Thymus (tissue), 11 donors: ENCODE results near the gene PSMD9. TPM values are rescaled to one million over a fixed set of nuclear protein-coding genes. Genes with fewer than 3 reads are reported as not detected.

ENCODE experiments used
- DNase-seq, 9 donors: peaks; one replicate each; pipeline ENCODE4 v3.0.0-alpha.2; 2013; ENCODE audit warnings: low spot score in 9 of 9, low read depth in 6 of 9, missing footprints in 1 of 9
- H3K27ac ChIP-seq, 2 donors: one replicate each; pipeline ENCODE4 v1.5.1; 2013; ENCODE audit warnings: control low read depth in 1 of 2, low read depth in 1 of 2, low read length in 1 of 2, mild to moderate bottlenecking in 1 of 2, moderate library complexity in 1 of 2
- H3K27me3 ChIP-seq, 2 donors: one replicate each; pipeline ENCODE4 v1.5.1; 2013; ENCODE audit warnings: low read length in 1 of 2; ENCODE audit not compliant: control insufficient read depth in 2 of 2, insufficient read depth in 1 of 2
- H3K36me3 ChIP-seq, 2 donors: one replicate each; pipeline ENCODE4 v1.5.1; 2013; ENCODE audit warnings: low read length in 1 of 2, mild to moderate bottlenecking in 1 of 2, moderate library complexity in 1 of 2; ENCODE audit not compliant: control insufficient read depth in 2 of 2, insufficient read depth in 2 of 2
- H3K4me1 ChIP-seq, 2 donors: one replicate each; pipeline ENCODE4 v1.5.1; 2013; ENCODE audit warnings: low read length in 2 of 2; ENCODE audit not compliant: control insufficient read depth in 2 of 2, insufficient read depth in 2 of 2
- H3K4me3 ChIP-seq, 2 donors: one replicate each; pipeline ENCODE4 v1.5.1; 2013; ENCODE audit warnings: low read length in 2 of 2, control low read depth in 1 of 2, mild to moderate bottlenecking in 1 of 2
- H3K9me3 ChIP-seq, 2 donors: one replicate each; pipeline ENCODE4 v1.5.1; 2013; ENCODE audit warnings: low read length in 1 of 2, mild to moderate bottlenecking in 1 of 2; ENCODE audit not compliant: control insufficient read depth in 2 of 2, insufficient read depth in 1 of 2
- WGBS: extraction: QIAGEN DNeasy Blood & Tissue Kit; methylation state at CpG from one replicate; pipeline ENCODE4 v1.1.7; 2013; 5-methylcytosine and 5-hydroxymethylcytosine counted together
- polyA plus RNA-seq: library from polyadenylated mRNA; stranded (reverse); fragments of 200-250 nt; gene quantifications from one replicate; pipeline ENCODE4 v1.2.3, GENCODE V29; 2013
- total RNA-seq: library from RNA; stranded (reverse); fragments of 120-200 nt; gene quantifications from one replicate; pipeline ENCODE4 v1.2.4, GENCODE V29; 2013
- donor health status: healthy.

Gene PSMD9
- total and polyA plus RNA-seq, 2 donors, result 51.6 to 70.7 TPM

GRCh38 chr12:121953695-121954094, 65.1 kb downstream of the PSMD9 start:
- no peak overlapping the region for H3K4me3 ChIP-seq
- no peaks in the 10 kb centered on the region for H3K36me3 ChIP-seq
- H3K4me1 ChIP-seq, result no peaks in the 10 kb centered on the region
- no peaks in the 10 kb centered on the region for H3K9me3 ChIP-seq
- WGBS, result over 99% methylated on average over 3 of the region's 3 CpGs
- no peak overlapping the region for H3K27ac ChIP-seq
- H3K27me3 ChIP-seq, result no peaks in the 10 kb centered on the region
- DNase-seq, result no peak

- Histone ChIP-seq H3K27me3 (no peaks in the 10 kb centered on the region), H3K27ac (no peak overlapping the region), H3K4me1 (peaks cover 0 to 1% of the 10 kb centered on the region in 2 donors), H3K4me3 (no peak overlapping the region), H3K36me3 (no peaks in the 10 kb centered on the region), H3K9me3 (no peaks in the 10 kb centered on the region)
- 93% methylated on average over 13 of the region's 13 CpGs for WGBS
- DNase-seq, result no peak
Measured at GRCh38 chr12:121955258-121956237, 67.0 kb downstream of the PSMD9 start.

GRCh38 chr12:121957861-121958515, 69.4 kb downstream of the PSMD9 start:
- Histone ChIP-seq H3K9me3 (no peaks in the 10 kb centered on the region), H3K36me3 (no peaks in the 10 kb centered on the region), H3K27ac (no peak overlapping the region), H3K4me3 (no peak overlapping the region), H3K4me1 (peaks cover 0 to 3% of the 10 kb centered on the region in 2 donors), H3K27me3 (no peaks in the 10 kb centered on the region)
- WGBS, result 95% methylated on average over 6 of the region's 6 CpGs
- no peak for DNase-seq

- WGBS, result 90% methylated on average over 21 of the region's 21 CpGs
- no peaks in the 10 kb centered on the region for H3K36me3 ChIP-seq
- no peak overlapping the region for H3K27ac ChIP-seq
- H3K27me3 ChIP-seq, result no peaks in the 10 kb centered on the region
- no peak for DNase-seq
- peaks cover 0 to 3% of the 10 kb centered on the region in 2 donors for H3K4me1 ChIP-seq
- no peaks in the 10 kb centered on the region for H3K9me3 ChIP-seq
- no peak overlapping the region for H3K4me3 ChIP-seq
Measured at GRCh38 chr12:121958541-121959240, 70.1 kb downstream of the PSMD9 start.

GRCh38 chr12:121960541-121960940, 72.0 kb downstream of the PSMD9 start:
- no peak overlapping the region for H3K4me3 ChIP-seq
- peaks cover 0 to 3% of the 10 kb centered on the region in 2 donors for H3K4me1 ChIP-seq
- DNase-seq, result no peak
- no peaks in the 10 kb centered on the region for H3K36me3 ChIP-seq
- no peaks in the 10 kb centered on the region for H3K27me3 ChIP-seq
- no peak overlapping the region for H3K27ac ChIP-seq
- no peaks in the 10 kb centered on the region for H3K9me3 ChIP-seq
- 98% methylated on average over 7 of the region's 7 CpGs for WGBS

GRCh38 chr12:121961195-121961879, 72.7 kb downstream of the PSMD9 start:
- 96% methylated on average over 5 of the region's 5 CpGs for WGBS
- H3K9me3 ChIP-seq, result no peaks in the 10 kb centered on the region
- H3K27me3 ChIP-seq, result no peaks in the 10 kb centered on the region
- no peak overlapping the region for H3K4me3 ChIP-seq
- H3K27ac ChIP-seq, result no peak overlapping the region
- H3K4me1 ChIP-seq, result peaks cover 0 to 3% of the 10 kb centered on the region in 2 donors
- no peaks in the 10 kb centered on the region for H3K36me3 ChIP-seq
- DNase-seq, result no peak

- H3K4me1 ChIP-seq, result peaks cover 0 to 7% of the 10 kb centered on the region in 2 donors
- H3K27me3 ChIP-seq, result no peaks in the 10 kb centered on the region
- H3K36me3 ChIP-seq, result peaks cover 0 to 4% of the 10 kb centered on the region in 2 donors
- no peak for DNase-seq
- H3K27ac ChIP-seq, result no peak overlapping the region
- no peak overlapping the region for H3K4me3 ChIP-seq
- 90% methylated on average over 15 of the region's 15 CpGs for WGBS
- no peaks in the 10 kb centered on the region for H3K9me3 ChIP-seq
Measured at GRCh38 chr12:121963341-121964018, 74.9 kb downstream of the PSMD9 start.

- DNase-seq, result no peak
- H3K9me3 ChIP-seq, result no peaks in the 10 kb centered on the region
Measured at GRCh38 chr12:121964813-121965643, 76.4 kb downstream of the PSMD9 start.

More at GRCh38 chr12:121964813-121965643, 76.4 kb downstream of the PSMD9 start:
- Histone ChIP-seq H3K4me1 (peaks cover 0 to 20% of the 10 kb centered on the region in 2 donors), H3K4me3 (no peak overlapping the region), H3K36me3 (peaks cover 0 to 4% of the 10 kb centered on the region in 2 donors), H3K27ac (no peak overlapping the region), H3K27me3 (no peaks in the 10 kb centered on the region)
- 88% methylated on average over 9 of the region's 9 CpGs for WGBS
